GM21367 (cell line): ENCODE results near the gene GUCA1A.

Experiments
- ATAC-seq: cut with Tn5 transposase; IDR thresholded peaks from one replicate; pipeline ENCODE4 v1.9.1; 2021; ENCODE audit not compliant: unreplicated experiment

The GUCA1A gene

GRCh38 chr6:42173101-42173500, at the start of gene GUCA1A:
GUCA1A (plus strand) TSS chr6:42173364; CDS start chr6:42173614, 250 bp downstream.
- no peak for ATAC-seq

DNA sequence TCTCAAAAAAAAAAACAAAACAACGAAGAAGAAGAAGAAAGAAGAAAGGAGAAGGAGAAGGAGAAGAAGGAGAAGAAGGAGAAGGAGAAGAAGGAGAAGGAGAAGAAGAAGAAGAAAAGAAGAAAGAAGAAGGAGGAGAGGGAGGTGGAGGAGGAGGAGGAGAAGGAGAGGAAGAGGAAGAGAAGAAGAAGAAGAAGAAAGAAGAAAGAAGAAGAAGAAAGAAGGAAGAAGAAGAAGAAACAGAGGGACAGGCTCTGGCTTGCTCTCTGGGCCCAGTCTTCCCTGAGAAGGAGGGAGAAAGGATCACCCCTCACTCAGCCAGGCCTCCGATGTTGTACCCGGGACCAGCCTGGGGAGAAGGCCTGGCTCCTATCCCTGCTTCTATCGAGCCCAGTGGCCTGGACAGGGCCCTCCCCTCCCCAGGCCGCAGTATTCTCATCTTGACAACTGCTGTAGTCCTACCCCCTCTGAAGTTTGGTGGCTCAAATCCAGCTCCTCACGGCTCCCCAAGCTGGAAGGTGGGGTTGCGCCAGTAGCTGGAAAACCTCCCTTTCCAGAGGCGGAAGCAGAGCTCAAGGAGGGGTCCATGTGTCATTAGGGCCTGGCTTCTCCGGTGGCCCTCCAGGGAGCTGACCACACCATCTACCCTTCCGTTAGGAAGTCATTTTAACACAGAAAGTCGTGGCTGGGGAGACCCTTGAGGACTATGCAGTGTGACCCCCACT, 49.6 kb upstream of the GUCA1A start:
- ATAC-seq: no peak

- ATAC-seq: no peak
These were observed 48.8 kb upstream of the GUCA1A start for GRCh38 chr6:42124223-42124836.

DNA sequence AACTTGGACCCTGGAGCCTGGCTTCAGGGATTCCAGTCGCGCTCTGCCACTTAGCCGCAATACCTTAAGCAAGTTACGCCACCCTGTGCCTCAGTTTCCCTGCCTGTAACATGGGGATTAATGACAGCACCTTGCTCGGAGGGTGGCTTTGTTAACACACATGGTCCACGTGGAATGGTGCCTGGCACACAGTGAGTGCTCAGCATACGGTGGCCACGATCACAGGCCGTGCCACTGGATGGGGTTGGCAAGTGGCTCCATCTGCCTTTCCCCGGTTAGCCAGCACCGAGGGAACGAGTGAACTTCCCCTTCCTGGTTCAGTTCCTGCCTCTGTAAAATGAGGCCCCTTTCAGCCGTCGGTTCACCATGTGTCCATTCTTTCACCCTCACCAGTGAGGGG, 47.9 kb upstream of the GUCA1A start:
- no peak for ATAC-seq

GRCh38 chr6:42125663-42126062, 47.5 kb upstream of the GUCA1A start:
- no peak for ATAC-seq

- no peak for ATAC-seq
These were observed 44.5 kb upstream of the GUCA1A start for GRCh38 chr6:42128460-42129359.

DNA sequence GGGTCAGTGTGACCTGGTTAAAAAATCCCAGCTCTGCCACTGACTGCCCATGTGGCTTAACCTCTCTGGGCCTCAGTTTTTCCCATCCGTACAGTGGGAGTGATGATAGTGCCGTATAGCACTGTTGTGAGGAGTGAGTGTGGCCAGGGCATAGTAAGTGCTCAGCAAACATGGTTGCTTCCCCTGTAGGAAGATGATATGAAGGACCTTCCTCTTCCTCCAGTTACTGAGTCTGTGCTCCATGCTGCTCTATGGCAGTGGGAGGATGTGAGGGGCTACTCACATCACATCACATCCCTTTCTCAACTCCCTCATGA, 43.8 kb upstream of the GUCA1A start:
- ATAC-seq: no peak

DNA sequence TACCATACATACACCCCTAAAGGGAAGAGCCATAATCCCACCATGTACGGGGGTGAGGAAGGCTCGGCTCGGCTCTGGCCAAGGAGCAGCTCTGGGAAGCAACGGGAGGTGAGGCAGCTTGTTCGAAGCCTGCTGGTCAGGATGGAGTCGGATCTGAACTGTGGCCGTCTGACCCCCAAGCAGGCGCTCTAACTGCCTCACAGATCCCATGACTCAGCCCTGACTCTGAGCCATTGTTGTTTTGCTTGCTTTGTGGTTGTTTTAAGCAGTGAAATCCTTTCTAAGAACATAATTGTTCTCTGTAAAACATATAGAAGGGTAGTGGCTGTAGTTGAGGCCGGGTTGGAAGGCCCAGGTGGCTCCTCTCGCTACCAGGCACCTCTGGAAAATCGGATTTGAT, 41.6 kb upstream of the GUCA1A start:
- no peak for ATAC-seq

DNA sequence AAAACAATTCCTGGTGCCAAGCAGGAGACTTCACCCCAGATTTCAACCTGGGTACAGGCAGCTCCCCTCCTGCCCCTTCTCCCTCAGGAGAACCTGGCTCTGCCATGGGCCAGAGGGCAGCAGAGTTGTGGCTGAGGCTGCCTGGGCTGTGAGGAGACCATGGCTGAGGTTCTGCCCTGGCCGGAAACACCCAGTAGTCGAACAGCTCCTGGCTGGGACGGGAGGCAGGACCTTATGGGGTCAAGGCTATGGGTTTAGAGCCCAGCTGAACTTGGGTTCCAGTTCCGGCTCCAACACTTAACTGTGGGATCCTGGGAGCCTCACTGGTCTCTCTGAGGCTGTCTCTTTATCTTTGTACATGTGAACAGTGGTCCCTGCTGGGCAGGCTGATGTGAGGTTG, 39.2 kb upstream of the GUCA1A start:
- no peak for ATAC-seq

DNA sequence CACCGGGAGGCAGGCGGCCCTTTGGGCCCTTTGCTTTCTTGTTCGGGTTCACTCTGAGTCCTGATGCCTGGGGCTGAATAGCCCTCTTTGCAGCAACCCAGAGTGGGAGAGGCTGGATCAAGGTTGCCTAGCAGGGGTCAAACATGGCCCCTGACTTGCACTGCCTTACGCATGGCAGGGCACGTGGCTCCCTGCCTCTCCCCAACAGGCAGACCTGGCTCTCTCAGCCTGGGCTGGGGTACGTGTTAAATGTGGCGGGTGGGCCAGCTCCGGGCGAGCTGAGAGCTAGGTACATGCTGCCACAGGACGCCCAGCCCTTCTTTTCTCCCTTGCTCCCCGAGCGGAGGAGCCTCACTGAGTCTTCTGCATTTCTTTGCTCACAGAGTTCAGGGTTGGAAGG, 38.0 kb upstream of the GUCA1A start:
- ATAC-seq: no peak

- ATAC-seq: no peak
These were observed 37.4 kb upstream of the GUCA1A start for GRCh38 chr6:42135722-42136121.

DNA sequence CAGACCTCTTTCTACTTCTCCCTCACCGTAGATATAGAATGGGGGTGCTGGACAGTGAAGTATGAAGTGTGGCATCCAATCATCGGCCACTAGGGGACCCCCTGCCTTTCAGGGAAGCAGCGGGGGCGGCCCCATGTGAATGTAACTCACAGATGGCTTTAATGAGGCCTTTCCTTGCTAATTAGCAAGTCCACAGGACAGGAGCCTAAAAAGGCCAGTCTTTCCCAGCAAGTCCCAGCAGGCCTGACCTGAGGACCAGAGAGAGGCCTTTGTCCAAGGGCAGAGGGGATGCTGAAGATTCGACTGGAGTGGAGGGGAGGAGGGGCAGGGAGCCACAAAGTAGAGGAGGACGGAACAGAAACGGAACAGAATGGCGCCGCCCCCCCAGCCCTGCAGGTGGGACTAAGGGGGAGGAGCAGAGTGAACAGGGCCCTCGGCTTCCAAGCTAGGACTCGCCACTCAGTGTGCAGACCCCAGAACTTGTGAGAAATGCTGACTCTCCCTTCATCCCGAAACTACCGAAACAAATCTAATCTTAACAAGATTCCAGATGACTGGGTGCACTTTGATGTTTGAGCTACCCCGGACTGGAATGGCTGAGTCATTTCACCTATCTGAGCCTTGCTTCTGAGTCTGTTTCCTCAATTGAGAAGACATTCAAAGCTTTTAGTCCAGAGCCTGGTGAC, 36.5 kb upstream of the GUCA1A start:
- ATAC-seq: no peak

DNA sequence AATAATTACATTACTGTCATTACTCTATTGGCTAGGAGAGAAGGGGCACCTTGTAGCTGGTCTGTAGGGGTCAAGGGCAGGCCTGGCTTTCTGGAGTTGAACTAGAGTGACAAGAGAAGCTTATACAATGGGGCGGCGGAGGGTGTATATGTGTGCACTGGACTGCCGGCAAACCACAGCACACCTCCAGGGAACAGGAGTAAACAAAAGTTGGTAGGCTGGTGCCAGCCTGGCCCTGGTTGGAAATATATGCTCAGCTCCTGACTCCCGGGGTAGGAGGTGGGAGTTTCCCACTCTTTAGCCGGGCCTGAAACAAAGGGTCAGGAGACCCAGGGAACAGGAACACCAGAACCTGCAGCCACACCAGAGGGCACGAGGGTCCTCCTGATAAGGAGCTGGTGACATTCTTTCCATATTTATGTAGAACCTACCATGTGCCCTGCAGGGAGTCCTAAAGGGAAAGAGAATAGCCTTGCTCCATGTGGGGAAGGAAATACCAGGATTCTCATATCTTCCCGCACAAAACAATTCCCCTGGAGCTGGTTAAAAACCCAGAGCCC, 35.9 kb upstream of the GUCA1A start:
- no peak for ATAC-seq

DNA sequence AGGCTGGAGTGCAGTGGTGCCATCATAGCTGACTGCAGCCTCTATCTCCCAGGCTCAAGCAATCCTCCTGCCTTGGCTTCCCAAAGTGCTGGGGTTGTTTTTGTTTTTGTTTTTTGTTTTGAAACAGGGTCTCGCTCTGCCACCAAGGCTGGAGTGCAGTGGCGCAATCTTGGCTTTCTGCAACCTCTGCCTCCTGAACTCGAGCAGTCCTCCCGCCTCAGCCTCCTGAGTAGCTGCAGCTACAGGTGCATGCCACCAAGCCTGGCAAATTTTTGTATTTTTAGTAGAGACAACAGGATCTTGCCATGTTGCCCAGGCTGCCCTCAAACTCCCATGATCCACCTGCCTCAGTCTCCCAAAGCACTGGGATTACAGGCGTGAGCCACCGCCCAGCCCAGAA, 35.0 kb upstream of the GUCA1A start:
- ATAC-seq: no peak

DNA sequence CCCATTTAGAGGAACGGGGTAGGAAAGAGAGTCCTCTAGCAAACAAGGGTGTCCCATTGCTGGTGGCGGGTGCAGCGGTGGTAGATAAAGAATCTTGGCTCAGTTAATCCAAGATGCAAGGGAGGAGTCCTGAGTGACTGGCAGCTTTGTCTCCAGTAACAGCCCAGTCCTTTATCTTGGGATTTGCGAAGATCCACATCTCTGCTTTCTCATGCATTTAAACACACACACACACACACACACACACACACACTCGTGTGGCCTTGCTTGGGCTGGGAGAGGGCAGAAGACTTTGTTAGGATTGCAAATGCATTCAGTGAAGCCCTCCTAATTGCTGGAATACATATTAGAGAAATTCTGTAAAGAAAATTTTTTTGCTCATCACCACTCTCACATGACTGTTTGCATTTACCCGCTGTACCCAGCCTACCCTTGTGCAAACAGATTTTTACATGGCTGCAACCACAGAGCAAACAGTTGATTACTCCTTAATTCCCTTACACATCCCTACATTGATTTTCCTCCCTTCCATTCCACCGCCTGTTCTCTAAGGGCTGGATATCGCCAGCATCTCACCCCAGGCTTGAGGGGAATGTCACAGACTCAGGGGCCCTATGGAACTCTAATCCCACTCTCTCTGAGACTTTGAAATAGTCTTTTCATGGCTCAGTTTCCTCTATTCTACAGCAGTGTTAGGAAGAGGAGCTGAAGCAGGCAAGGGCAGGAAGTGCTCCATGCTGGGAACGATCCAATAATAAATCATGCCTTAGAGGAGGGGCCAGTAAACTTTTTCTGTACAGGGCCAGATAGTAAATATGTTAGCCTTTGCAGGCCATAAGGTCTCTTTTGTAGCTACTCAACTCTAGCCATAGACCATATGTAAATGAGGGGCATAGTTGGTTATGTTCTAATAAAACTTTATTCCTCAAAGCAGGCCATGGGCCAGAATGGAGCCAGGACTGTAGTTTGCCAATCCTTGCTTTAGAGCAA, 34.2 kb upstream of the GUCA1A start:
- ATAC-seq: no peak

- no peak for ATAC-seq
These were observed 33.1 kb upstream of the GUCA1A start for GRCh38 chr6:42140032-42140431.

DNA sequence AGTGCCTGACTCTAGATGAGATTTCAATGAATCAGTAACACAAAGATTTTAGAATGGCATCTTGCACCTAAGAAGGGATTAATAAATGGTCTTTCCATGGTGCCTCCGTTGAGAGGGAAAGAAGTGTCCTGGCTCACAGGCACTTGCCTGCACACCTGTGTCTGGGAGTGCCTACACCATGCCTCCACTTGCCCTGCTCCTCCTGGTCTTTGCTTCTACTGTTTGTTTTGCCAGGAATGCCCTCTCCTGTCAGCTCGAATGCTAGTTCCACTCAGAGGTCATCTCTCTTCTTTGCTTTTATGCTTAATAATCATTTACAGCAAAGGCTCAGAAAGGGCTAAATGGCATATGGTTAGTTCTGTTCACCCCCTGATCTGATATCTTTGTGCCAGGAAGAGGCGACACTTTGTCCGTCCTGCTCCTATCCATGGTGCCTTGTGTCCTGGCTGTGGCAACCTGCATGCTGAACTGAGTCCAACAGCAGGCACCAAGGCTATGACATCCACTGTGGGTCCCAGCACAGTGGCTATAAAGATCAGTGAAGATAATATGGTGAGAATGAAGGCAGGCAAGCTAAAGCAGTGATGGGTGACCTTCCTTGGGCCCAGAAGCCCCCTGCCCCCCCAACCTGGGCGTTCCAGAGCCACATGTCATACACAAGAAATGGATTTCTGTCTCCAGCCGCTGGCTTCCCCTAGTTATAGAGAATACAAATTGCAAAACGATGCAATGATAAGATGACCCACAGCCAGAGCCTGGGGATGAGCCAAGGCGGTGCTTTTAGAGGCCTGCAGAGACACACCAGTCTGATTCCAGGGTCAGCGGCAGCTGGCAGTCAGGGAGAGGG, 32.2 kb upstream of the GUCA1A start:
- no peak for ATAC-seq

GRCh38 chr6:42141603-42142117, 31.5 kb upstream of the GUCA1A start:
- no peak for ATAC-seq
